Vagina (tissue), 2 donors: ENCODE data around the gene PGM1.

Source experiments
- POLR2A ChIP-seq, 2 donors: fragments of 450-650 bp; IDR thresholded peaks; one replicate each; pipeline ENCODE4 v1.6.1; 2017; ENCODE audit warnings: antibody characterized with exemption in 2 of 2, mild to moderate bottlenecking in 2 of 2, moderate library complexity in 2 of 2
- POLR2AphosphoS5 ChIP-seq, 2 donors: sonication (generic); formaldehyde crosslinking; IDR thresholded peaks; one replicate each; pipeline ENCODE4 v1.9.0; 2017; ENCODE audit warnings: antibody characterized with exemption in 2 of 2, mild to moderate bottlenecking in 2 of 2, low read depth in 1 of 2; ENCODE audit not compliant: insufficient read depth in 1 of 2
- TF ChIP-seq, protein P1 (sequence below), 3 experiments: fragments of 450-650 bp in 2 of 3; fragments of 200-600 bp in 1 of 3; sonication (generic) in 1 of 3; IDR thresholded peaks; one replicate each; pipeline ENCODE4 v1.5.1; 2017 to 2019; ENCODE audit warnings: antibody characterized with exemption in 3 of 3, mild to moderate bottlenecking in 2 of 3, moderate library complexity in 2 of 3

DNA sequence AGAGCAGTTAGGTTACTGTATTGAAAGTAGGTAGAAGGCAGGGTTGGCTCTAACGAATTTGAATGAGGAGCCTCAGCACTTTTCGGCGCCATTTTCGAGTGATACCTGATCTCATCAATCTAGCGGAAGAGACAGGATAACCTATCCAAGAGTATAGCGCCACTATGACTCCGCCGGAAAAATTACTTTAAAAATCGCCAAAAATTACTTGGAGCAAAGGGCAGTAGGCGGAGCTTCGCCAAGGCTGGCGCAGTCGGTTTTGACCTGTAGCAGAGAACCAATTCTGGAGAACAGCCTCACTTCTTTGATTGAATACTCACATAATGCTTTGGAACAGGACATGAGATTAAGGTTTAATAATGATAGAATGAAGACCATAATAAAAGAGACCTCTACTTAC, 44.3 kb upstream of the PGM1 start:
- no peak for TF ChIP-seq POLR2A (IDR thresholded peaks at IDR 0.05)
- no peak for TF ChIP-seq POLR2AphosphoS5 (IDR thresholded peaks at IDR 0.05; ENCODE audit: insufficient read depth in 1 of 2, low read depth in 1 of 2)
- TF ChIP-seq, protein P1, sequence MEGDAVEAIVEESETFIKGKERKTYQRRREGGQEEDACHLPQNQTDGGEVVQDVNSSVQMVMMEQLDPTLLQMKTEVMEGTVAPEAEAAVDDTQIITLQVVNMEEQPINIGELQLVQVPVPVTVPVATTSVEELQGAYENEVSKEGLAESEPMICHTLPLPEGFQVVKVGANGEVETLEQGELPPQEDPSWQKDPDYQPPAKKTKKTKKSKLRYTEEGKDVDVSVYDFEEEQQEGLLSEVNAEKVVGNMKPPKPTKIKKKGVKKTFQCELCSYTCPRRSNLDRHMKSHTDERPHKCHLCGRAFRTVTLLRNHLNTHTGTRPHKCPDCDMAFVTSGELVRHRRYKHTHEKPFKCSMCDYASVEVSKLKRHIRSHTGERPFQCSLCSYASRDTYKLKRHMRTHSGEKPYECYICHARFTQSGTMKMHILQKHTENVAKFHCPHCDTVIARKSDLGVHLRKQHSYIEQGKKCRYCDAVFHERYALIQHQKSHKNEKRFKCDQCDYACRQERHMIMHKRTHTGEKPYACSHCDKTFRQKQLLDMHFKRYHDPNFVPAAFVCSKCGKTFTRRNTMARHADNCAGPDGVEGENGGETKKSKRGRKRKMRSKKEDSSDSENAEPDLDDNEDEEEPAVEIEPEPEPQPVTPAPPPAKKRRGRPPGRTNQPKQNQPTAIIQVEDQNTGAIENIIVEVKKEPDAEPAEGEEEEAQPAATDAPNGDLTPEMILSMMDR (IDR thresholded peaks at IDR 0.05) = no peak
